ENCODE measurements around the gene SYPL1.

Gene SYPL1

DNA sequence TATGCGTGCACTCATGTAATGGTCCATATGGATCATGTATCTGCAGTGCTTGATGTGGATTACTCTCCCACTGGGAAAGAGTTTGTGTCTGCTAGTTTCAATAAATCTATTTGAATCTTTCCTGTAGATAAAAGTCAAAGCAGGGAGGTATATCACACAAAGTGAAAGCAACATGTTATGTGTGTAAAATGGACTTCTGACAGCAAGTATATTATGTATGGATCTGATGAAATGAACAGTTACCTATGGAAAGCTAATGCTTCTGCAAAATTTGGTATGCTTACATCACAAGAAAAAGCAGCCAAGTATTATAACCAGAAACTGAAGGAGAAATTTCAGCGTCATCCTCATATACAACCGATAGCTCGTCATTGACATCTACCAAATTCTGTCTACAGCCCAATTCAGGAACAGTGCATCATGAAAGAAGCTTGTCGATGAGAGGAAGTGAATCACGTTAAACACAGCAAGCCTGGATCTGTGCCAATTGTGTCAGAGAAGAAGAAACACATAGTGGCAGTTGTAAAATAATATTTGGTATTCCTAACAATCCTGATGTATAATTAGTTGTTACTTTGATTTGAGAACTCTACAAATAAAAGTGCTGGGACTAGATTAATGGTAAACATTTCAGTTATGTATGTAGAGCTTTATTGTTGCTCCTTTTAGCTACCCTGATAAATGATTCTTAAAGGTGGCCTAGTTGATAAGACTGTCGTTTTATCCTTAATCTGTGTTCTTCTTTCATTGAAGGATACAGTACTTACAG lies 14.2 kb upstream of the SYPL1 start:
- peak; percentile 70 for DNase-seq
- in situ Hi-C loops (cut with HindIII; ENCODE audit: low pct_ligation_motif_present, low pct_unique_long_range_greater_than_20kb, low sequenced_read_pairs) = no loop called here

DNA sequence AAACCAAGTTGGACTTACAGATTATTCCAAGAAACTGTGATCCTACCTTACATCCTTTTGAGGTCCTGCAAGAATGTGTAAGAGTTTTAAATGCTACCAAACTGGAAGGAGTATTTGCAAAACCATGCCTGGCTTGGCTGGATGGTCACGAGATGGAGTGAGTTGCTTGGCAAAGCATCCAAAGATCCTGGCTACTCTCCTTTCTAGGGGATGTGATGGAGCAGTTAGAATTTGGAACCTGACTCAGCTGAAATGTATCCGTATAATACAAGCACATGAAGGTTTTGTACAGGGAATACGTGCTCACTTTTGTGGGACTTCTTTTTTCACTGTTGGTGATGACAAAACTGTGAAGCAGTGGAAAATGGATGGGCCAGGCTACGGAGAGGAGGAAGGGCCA lies 13.3 kb upstream of the SYPL1 start:
- no peak for DNase-seq
- in situ Hi-C loops (cut with HindIII; ENCODE audit: low pct_ligation_motif_present, low pct_unique_long_range_greater_than_20kb, low sequenced_read_pairs) = no loop called here

DNA sequence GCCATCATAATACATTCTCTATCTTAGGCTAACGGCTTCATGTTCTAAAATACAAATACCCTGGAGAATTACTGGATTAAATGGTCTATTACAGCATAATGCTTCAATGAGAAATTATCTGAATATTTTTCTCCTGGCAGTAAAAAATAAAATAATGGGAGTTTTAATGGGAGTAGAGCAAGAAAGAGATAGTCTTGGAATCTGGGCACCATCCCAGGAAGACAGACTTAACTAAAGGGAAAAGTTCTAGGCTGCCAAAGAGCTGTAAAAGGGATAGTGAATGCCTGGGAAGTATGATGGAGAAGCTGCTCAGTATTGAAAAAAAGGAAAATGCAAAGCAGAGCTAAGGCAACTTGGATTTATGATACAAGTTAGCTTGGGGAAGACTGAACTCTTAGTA lies 12.1 kb upstream of the SYPL1 start:
- no peak for DNase-seq
- in situ Hi-C loops (cut with HindIII; ENCODE audit: low pct_ligation_motif_present, low pct_unique_long_range_greater_than_20kb, low sequenced_read_pairs) = no loop called here

DNA sequence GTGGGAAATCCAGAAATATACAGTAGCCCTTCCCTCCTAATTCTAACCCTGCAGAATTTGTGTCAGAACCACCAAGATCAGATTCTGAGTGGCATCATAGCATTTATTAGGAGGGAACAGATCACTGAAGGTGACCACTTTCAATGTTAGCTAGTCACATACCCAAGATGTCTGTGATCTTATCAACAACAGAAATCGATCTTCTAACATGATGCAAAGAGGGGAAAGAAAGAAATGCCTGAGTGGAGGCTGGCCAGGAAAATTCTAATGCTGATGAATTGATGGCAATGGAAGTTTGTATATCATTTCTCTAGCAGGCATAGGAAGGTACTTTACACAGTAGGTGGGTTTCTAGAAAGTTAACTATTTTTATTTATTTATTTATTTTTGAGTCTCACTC lies 10.6 kb upstream of the SYPL1 start:
- no peak for DNase-seq
- in situ Hi-C loops (cut with HindIII; ENCODE audit: low pct_ligation_motif_present, low pct_unique_long_range_greater_than_20kb, low sequenced_read_pairs) = no loop called here

DNA sequence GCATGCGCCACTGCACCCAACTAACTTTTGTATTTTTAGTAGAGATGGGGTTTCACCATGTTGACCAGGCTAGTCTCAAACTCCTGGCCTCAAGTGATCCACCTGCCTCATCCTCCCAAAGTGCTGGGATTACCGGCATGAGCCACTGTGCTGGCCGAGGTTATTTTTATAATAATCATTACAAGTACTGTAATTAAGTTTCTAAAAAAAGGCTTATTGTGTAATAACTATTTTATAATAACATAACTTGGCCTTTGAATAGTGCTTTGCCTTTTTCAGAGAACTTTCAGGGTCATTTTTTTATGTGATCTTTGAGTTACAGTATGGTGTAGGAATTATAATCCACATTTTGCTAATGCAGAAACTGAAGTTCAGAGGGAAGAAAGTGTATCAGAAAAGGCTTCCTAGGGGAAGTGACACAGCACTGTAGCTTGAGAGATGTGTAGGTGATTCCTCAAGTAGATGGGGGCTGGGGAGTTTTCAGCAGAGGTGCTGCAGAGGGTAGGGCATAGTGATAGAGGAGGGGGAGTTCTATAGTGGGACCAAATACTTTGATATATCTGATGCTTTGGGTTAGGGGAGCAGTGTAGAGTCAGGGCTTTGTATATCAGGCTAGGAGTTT lies 9.2 kb upstream of the SYPL1 start:
- in situ Hi-C loops (cut with HindIII; ENCODE audit: low pct_ligation_motif_present, low pct_unique_long_range_greater_than_20kb, low sequenced_read_pairs) = no loop called here
- no peak for DNase-seq

DNA sequence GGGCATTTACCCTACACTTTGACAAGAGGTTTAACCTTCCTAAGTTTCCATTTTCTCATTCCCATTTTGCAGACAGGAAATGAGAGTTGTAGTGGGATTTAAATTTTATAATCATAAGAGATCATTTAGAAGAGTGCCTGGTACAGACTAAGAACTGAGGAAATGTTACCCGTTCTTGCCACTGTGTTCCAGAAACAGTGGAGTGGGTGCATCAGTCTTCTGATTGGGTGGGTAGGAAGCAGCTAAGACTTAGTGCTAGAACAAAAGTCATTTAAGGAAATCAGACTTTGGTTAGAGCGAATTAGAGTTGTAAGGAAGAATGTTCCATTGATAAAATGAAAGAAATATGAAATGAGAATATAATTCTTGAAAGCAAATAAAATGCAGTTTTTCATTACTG lies 8.4 kb upstream of the SYPL1 start:
- no peak for DNase-seq
- in situ Hi-C loops (cut with HindIII; ENCODE audit: low pct_ligation_motif_present, low pct_unique_long_range_greater_than_20kb, low sequenced_read_pairs) = no loop called here

DNA sequence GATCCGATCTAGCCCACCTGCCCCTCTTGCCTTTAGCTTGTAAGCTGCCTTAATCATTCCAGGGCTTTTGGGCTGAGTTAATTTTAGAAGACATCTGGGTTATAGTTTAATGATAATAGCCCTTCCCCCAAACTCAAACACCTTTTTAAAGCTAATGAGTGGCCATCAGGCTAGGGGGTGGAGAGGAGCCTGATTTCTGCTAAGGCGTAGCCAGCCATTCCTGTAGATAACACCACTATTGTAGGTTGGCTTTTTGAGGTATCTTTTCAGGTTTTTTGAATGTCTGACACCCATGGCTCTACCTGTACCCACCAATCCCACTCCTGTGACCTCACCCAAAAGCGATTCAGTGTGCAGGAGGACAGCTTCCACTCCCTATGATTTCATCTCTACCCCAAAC lies 7.6 kb upstream of the SYPL1 start:
- in situ Hi-C loops (cut with HindIII; ENCODE audit: low pct_ligation_motif_present, low pct_unique_long_range_greater_than_20kb, low sequenced_read_pairs) = no loop called here
- no peak for DNase-seq

DNA sequence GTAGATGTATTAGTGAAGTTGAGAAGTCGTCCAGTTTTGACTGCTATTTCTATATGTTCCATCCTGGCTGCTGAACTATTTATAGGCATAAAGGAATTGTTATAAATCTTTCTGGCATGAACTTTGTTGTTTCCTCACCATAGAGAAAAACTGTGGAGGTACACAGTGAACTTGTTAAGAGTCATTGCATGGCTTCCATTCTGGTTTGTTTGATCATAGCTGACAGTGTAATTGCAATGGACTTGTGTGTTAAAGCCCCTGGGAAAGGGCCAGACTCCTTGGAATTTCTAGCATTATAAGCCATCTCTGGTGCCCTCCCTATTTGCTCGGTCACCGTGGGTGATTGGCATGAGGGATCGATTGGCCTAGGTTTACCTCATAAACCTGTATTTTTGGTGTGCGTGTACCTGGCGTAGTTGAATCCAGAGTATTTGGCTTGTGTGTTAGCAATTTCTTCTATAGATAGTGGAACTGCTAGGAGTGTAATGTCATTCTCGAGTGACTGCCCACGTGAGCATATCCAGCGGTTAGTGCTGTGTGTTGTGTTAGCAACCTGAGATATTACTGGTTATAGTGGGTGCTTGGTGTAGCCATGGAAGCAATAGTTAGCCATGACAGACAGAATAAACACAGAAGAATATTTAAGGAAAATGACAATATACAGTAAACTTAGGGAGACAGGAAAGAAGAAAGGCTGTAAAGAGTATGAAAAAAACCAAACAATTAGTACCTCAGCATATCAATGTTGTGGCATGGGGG lies 5.9 kb upstream of the SYPL1 start:
- in situ Hi-C loops (cut with HindIII; ENCODE audit: low pct_ligation_motif_present, low pct_unique_long_range_greater_than_20kb, low sequenced_read_pairs) = no loop called here

DNA sequence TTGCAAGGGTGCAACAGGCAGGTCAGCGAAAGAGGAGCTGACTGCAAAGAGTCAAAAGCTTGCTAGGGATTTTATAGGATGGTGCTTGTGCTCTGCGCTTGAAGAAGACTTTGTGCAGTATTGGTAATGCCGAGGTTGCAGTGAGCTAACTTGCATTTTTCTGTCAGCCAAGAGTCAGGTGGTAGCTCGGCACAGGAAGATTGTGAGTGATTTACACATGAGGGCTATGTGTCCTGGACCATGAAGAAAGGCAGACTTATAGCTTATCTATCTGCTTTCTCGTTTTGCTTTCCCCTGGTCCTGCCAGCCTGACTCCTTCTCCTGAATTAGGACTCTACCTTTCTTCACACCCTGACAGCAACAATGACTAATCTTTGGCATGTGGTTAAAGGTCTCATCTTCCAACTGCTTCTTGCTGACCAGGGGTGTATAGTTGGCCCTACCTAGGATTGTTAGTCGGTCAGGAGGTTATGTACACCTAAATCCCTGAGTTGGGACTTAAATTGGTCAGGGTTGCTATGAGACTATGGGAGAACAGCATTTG lies 4.1 kb upstream of the SYPL1 start:
- in situ Hi-C loops (cut with HindIII; ENCODE audit: low pct_ligation_motif_present, low pct_unique_long_range_greater_than_20kb, low sequenced_read_pairs) = no loop called here

More for the DNA sequence above, 5.9 kb upstream of the SYPL1 start:
- no peak for DNase-seq

DNA sequence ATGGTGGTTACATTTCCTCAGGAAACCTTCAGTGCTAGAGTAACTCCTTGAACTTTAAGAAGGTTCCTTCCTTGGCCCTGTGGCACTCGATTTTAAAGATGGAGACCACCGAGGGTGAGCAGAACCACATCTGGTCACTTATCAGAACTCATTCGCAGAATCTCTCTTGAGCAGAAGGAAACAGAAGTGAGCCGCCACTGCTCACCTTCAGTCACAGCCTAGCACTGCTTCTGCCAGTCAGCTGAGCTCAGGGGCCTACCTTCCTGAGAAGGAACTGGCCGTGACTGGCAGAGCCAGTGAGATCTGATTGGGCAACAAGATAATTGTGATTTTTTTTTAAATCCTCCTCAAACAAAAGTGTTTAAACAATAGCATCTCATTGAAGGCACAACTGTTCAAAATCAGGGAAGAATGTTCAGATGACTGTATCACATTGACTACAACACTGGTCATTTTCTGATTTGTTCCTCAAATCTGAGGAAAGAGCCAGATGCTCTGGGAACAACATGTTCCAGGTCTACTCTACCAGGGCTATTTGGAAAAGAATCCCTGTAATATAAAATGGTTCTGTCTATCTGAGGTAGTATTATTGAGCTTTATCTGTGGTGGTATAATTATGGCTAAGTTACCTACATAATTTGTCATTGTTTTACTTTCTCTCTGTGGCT lies 2.7 kb upstream of the SYPL1 start:
- in situ Hi-C loops (cut with HindIII; ENCODE audit: low pct_ligation_motif_present, low pct_unique_long_range_greater_than_20kb, low sequenced_read_pairs) = no loop called here
- no peak for DNase-seq

More for the DNA sequence above, 4.1 kb upstream of the SYPL1 start:
- no peak for DNase-seq

DNA sequence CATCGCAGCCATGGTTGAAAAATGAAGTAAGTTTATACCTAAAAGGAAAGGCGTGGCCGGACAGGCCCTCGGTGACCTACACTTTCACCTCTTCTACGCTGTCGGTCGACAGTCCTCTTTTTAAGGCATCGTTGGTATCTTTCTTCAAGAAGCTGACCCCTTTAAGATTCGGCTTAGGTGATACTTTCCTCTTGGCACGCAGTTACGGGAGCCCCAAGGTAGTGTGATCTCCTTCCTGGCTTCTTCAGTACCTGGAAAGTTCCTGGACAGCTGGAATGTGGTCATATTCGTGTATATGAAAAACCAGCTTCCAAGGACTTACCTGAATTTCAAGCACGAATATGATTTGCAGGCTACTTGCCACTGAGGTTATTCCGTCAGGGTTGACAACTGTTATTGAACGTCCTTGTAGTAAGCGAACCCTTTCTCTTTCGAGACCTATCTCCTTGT lies 885 bp upstream of the SYPL1 start:
- in situ Hi-C loops (cut with HindIII; ENCODE audit: low pct_ligation_motif_present, low pct_unique_long_range_greater_than_20kb, low sequenced_read_pairs) = no loop called here
- DNase-seq = no peak

DNA sequence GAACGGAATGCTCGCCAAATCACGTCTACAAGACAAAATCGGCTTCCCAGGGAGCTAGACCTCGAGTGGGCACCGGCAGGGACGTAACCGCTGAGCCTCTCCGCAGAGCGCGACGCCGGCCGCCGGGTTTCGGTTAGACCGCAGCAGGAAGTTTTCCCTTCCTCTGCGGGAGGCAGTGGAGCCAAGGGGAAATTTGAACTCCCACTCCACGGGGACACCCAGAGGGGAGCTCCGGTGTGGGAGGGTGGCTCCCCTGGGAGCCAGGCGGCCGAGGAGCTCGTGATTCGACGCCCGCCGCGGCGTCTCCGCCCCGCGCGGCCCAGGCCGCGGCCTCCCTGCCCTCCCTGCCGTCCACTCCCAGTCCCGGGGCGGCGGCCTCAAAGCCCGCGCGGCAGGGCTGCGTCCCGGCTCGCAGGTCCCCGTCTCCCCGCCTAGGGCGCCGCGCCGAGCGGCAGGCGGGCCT lies 426 bp downstream of the SYPL1 start:
- DNase-seq = peak; percentile 77
- in situ Hi-C loops (cut with HindIII; ENCODE audit: low pct_ligation_motif_present, low pct_unique_long_range_greater_than_20kb, low sequenced_read_pairs) = no loop called here

DNA sequence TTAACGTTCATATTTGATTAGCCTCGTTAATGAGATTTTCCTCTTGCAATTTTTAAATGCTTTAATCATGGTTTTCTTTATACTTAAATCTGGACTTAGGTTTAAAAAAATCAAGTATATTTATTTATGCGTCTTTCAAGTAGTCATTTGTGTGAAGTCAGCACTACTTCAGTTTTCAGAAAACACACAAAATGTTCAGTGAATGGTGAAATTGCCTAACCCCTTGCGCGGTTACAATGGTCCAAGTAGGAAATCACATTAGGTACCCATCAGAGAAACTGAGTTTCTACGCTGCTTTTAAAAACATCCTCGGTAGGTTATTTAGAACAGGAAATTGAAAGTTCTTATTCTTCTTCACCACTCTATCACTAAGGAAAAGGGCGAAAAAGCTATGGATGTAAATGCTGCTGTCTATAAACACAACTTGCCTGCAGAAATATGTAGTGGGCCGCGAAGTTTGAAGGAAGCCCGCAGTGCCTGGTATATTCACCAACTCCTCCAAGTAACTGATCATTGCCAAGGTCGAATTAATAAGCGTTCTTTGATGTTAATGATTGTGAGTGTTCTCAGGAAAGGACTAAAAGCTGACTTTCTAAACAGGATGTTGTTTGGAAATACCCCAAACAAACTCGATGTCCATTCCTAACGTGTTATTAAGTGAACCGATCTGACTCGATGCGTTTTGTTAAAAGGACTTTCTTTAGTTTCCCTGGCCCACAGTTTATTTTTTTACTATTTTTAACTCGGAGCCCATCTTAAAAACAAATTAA lies 1.0 kb downstream of the SYPL1 start:
- DNase-seq = peak; percentile 54

DNA sequence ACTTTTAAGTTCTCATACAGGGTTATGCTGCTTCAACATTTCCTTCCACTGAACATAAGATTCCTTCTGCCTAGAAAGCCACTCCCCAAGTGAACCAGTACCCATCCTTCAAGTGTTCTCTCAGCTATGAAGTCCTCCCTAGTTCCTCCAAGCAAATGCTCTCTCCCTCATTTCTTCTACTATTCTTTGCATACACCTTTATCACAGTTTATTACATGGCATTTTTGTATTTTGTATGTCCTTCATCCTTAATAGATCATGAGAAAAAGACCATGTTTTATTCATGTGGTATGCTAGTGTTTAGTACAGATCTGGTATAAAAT lies 1.9 kb downstream of the SYPL1 start:
- DNase-seq = peak; percentile 53
- in situ Hi-C loops (cut with HindIII; ENCODE audit: low pct_ligation_motif_present, low pct_unique_long_range_greater_than_20kb, low sequenced_read_pairs) = no loop called here

More for the DNA sequence above, 1.0 kb downstream of the SYPL1 start:
- in situ Hi-C loops (cut with HindIII; ENCODE audit: low pct_ligation_motif_present, low pct_unique_long_range_greater_than_20kb, low sequenced_read_pairs) = no loop called here

DNA sequence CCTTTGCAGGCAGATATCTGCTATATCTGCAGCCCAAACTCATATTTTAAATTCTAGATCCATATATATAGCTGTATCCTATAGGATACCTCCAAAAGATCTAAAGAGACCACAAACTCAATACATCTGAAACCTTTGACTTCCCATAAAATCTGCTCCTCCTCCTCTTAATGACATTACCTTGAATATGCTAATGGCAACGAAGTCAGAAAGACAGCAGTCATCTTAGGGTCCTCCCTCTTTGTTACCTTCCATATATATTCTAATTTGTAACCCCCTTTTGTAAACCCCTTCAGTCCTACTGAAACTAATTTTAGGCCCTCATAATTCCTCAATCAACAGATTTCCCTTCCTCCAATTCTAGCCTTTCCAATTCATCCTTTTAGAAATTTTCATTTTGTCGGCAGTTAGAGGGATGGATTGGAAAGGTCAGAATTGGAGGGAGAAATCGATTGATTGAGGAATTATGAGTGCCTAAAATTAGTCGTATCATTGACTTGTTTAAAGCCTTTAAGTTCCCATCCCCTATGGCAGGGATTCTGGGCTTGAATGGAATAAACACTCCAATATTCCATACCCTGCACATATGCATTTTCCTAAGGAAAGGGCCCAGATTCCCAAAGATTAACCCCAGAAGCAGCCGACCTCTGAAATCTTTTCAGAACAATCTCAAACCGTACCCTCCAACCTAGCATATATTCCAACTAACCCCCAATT lies 2.4 kb downstream of the SYPL1 start:
- in situ Hi-C loops (cut with HindIII; ENCODE audit: low pct_ligation_motif_present, low pct_unique_long_range_greater_than_20kb, low sequenced_read_pairs) = no loop called here
- no peak for DNase-seq

DNA sequence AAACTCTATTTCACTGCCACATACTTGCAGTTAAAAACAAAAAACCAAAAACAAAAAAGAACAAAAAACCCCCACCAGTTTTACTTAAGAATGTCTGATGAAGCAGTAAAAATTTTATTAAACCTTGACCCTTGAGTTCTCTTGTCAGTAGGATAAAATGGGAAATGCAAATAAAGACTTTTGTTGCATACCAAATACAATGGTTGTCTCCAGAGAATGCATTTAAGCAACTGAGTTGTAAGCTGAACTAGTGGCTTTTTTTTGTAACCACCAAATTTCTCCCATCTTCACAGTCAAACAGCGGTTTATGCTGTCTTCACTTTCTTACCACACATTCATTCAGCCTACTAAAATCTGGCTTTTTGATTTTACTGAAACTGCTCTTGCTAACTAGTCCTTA lies 3.1 kb downstream of the SYPL1 start:
- DNase-seq = no peak
- in situ Hi-C loops (cut with HindIII; ENCODE audit: low pct_ligation_motif_present, low pct_unique_long_range_greater_than_20kb, low sequenced_read_pairs) = no loop called here

DNA sequence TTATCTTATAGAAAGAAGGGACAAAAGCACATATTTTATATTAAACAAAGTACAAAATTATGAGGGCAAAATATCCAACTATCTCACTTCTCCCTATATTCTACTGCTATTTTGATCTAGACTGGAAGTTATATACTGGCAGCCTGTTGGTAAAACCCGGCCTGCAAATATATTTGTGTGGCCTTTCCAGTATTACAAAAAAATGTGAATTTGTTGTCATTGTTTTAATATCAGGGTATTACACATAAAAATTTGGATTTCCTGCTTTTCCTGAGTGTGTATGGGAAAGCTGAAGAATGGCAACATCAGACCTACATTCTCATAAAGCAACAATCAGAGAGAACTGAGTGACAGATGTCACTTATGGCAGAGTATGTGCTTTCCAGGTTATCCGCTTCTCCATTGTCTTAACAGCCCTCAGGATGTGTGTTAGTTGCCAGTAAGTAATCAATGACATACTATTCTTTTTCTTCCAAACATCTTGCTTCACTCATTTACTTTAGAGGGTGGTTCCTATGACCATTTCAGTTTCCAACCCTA lies 7.3 kb downstream of the SYPL1 start:
- in situ Hi-C loops (cut with HindIII; ENCODE audit: low pct_ligation_motif_present, low pct_unique_long_range_greater_than_20kb, low sequenced_read_pairs) = no loop called here
- DNase-seq = no peak
